HG03520 (cell line): ENCODE results near the gene SLIT1.

Experiments used
- ATAC-seq: cut with Tn5 transposase; IDR thresholded peaks from one replicate; pipeline ENCODE4 v1.9.1; 2021; ENCODE audit warnings: mild to moderate bottlenecking, moderate library complexity; ENCODE audit not compliant: unreplicated experiment

The SLIT1 gene

DNA sequence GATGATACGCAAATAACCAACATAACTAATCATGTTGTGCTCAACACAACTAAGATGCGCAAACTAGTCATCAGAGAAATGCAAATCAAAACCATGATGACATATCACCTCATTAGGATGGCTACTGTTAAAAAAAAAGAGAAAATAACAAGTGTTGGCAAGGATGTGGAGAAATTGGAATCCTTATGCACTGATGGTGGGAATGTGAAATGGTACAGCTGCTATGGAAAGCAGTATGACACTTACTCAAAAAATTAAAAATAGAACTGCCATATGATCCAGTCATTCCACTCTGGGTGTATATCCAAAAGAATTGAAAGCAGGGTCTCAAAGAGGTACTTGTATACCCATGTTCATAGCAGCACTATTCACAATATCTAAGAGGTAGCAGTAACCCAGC is 42.9 kb downstream of the SLIT1 start:
- ATAC-seq: no peak

DNA sequence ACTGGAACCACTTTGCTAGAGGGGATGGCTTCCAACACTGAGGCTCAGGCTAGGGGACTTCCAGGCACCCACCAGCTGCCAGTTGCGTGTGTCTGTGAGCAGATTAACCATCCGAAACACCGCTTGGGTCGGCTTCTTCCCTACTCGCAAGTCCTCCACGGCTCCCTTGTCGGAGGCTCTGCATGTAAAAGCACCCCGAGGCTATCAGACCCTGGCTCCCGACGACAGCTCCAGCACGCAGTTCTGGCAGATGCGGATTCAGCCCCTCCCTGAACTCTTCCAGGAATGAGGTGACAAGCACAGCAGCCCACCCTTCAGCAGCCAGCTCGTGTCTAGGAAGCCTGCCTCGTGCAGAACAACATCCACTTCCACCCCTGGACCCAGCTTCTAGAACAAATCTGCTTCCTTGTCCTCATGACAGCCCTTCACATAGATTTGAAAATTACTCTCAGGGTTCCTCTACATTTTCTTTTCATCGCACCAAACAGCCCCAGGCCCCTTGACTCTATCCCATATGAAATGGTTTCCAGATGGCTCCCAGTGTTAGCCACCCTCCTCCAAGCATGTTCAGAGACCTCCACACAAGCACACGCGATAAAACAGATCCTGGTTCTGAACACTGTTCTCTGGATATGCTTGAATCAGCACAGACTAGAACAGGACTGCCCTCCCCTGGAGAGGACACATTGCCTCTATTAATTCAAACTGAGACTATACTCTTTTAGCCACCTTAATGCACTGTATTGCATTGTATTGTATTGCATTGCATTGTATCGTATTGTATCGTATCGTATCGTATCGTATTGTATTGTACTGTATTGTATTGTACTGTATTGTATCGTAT is 44.6 kb downstream of the SLIT1 start:
- no peak for ATAC-seq

DNA sequence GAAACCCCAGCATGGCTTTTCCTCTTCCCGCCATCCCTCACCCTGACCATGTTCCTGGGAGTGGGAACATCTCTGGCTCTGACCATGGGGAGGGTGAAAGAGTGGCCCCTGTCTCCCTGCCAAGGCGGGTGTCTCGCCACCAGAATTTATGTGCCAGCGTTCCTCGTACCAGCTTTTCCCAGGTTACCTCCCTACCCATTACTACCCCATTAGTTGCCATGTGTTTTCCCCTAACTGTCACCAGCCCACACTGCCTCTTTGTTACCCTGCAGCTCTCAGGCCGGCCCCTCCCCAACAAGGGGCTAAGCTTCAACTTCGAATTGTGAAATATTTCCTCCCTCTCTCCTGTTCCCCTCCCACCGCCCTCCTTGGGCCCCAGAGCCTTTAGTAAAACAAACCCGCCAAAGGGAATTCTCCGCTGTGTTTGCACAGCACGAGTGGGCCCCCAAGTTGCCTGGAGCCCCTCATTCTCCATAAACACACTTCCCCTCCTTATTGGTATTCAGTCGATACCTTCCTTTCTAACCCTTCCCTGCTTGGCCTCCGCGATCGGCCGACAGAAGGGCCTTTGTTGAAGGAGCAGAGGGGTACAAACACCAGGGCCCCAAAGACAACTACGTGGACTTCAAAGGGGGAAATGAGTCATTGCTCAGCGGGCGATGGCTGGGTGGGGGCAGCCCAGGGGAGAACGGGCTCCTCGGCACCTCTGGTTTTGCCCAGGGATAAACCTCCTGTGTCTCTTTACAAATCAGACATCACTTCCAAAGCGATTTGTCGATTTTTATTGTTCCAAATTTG is 45.5 kb downstream of the SLIT1 start:
- no peak for ATAC-seq

DNA sequence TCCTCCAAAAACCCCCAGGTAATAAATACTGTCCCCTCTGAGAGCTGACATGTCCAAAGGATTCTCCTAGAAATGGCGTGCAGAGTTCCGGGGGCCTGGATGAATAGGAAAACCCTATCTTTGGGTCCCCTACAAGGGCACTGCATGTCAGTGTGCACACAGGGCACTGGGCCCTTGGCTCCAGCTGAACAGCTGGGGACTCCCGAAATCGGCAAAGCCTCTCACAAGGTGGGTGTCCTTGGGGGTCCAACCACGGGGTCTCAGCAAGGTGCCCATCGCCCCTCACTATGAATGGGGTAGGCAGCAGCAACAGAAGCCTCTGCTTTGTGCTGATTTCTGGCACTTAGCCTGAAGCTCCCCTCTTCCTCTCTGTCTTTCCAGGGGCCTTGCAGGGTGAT is 46.1 kb downstream of the SLIT1 start:
- no peak for ATAC-seq

DNA sequence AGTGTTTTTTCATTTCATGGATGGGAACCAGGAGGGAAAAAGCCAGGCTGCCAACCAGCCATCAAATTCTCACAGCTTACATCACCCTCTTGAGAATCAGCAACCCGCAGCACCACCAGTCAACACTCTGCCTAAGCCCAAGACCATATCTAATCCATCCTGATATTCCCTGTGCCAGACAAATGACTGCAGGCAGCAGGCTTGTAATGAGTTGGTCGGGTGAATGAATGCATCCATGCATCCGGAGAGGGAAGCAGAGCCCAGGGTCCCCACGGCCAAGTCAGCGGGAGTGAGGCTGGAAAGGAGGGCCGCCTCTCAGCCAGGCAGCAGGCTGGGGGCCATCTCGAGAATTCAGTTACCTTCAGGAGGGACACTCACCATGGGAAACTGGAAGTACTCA is 46.9 kb downstream of the SLIT1 start:
- no peak for ATAC-seq

DNA sequence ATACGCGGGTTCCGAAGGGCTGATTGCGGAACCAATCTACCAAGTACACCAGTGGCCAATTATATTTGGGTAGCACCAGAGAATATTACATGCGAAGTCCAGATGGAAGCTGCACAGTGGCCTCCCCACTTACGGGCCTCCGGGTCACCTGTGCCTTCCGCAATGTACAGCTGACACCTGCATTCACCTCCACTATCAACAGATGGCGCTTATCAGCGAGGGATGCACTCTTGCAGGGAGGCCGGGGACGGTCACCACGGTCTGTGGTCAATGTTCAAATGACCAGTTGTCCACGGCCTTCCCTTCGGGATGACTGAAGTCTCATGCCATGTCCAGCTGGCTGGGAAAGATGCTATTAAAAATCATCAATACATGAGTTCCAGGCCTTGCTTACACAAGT is 47.6 kb downstream of the SLIT1 start:
- no peak for ATAC-seq

DNA sequence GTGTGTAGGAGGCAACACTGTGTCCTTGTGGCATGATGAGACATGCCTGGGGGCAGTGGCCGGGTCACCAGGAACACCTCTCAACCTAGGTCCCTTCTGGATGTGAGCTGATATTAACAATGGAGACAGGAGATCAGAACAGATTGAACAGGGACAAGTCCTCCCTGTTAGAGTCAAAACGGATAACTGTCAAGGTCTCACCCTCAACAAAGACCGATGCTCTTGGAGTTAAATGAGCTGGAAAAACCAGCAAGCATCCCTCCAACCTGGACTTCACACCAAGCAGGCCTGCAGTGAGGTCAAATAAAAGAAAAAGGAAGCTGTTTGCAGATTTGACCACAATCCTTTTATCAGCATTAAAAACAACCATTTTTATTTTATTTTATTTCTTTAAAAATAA is 49.0 kb downstream of the SLIT1 start:
- no peak for ATAC-seq

DNA sequence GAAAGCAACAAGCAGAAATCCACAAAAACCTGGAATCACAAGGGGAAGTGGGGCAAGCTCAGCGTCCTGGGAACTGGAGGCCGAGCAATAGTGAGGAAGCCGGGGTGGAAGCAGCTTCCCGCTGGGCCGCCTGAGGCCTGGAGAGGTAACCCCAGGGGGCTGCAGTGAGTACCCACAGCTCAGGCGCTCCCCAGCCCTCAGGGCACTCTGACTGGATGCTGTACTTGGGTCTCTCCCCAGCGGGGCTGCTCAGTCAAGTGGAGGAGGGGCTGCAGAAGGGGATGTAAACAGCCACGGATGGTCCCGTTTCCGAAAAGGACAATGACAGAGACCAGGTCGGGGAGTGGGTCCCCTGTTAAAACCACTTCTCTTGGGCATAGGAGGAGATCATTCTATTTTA is 50.3 kb downstream of the SLIT1 start:
- no peak for ATAC-seq

DNA sequence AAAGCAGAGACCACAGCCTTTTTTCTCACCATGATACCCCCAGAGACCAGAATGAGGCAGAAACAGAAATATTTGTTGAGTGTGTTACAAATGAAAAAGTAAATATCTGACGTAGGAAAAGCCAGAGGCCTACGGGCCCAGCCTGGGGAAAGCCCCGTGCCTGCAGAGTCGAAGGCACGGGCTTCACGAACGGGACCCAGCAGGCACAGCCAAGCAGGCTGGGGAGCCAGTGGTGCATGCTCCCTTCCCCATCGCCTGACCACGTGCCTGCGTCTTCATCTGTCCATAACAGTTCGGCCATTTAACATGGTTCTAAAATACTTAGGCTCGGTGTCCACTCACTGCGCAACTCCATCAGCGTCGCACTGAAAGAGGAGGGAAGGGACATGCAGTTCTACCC is 50.8 kb downstream of the SLIT1 start:
- no peak for ATAC-seq

DNA sequence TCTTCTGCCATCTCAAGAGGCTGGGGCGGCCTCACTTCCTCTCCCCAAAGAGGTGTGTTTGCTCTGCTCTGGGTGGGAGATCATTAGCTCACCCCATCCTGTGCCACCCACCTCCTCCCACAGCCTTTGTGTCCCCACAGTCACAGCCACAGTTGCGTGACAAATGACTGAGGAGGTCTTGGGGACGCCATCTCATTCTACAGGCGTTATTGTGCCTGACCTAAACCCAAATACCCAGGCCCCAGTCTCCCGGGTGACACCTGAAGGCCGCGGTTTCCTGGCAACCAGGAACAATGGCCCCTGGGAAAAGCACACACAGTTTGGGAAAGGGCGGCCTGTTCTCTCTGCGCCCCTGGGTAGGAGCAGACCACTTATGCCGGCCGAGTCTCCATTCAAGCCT is 51.6 kb downstream of the SLIT1 start:
- ATAC-seq: no peak

DNA sequence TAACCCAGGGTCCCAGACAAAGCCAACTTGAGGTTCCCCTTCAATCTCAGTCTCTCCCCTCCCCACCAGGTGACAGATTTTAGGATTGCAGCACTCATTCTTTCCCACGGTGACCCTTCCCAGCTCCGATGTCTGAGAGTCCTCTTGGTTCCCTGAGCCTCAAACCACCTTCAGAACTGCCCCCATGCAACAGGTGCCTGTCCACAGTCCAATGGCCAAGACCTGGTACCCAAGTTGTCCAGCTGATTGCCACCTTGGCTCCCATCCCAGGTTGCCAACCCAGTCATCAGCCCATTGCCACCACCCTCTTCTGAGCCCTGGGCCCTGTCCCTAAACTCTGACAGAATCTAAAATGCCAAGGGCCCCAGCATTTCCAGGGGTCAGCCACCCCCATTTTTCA is 53.5 kb downstream of the SLIT1 start:
- no peak for ATAC-seq

DNA sequence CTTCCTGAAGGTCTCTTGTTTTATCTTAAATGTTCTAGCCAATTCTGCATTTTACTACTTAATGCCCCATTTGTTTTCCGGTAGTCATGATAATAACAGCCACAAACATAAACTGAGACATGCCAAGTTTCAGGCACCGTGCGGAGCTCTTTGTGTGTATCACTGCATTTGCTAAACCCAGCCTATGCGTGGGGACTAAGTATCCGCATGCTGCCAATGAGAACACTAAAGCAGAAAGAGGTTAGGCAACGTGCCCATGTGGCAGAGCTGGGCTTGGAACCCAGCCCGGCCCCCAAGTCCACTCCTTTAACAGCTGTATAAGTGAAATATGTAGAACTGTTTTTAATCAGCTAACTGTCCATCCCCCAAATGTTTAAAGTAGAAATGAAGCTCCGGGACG is 54.1 kb downstream of the SLIT1 start:
- ATAC-seq: no peak

DNA sequence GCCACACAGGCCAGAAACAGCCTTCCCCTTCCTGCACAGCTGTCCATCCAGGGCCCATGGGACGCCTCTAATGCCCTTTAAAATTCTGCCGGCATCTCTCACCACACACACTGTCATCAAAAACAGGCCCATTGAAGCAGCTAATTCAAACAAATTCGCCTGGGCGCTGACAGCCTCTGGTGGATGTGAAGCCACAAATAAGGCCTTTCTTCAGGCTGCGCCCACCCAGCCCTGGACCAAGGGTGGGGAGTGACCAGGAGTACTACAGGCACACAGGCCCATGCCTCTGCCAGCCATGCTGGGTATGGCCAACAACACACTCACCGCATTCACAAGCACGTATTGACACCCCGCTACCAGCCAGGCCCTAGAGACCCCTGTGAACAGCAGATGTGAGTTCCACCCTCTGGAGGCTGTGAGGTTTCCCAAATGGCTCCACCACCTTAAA is 54.6 kb downstream of the SLIT1 start:
- no peak for ATAC-seq

DNA sequence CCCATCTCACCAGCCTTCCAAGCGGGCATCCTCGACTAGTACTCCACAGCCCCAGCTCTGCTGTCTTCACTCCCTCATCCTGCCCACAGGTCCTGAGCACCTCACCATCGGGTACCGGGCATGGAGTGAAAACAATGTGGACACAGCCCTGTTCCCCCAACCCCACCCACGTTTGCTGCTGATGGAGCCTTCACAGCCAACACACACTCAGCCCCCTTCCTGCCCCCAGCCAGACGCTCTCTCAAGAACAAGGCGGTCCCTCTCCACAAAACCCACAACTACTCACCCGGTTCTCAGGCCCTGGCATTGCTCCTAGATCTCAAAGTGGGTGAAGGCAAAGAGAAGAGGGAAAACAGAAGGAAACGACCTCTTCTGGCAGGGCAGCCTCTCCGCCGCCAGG is 56.1 kb downstream of the SLIT1 start:
- no peak for ATAC-seq

DNA sequence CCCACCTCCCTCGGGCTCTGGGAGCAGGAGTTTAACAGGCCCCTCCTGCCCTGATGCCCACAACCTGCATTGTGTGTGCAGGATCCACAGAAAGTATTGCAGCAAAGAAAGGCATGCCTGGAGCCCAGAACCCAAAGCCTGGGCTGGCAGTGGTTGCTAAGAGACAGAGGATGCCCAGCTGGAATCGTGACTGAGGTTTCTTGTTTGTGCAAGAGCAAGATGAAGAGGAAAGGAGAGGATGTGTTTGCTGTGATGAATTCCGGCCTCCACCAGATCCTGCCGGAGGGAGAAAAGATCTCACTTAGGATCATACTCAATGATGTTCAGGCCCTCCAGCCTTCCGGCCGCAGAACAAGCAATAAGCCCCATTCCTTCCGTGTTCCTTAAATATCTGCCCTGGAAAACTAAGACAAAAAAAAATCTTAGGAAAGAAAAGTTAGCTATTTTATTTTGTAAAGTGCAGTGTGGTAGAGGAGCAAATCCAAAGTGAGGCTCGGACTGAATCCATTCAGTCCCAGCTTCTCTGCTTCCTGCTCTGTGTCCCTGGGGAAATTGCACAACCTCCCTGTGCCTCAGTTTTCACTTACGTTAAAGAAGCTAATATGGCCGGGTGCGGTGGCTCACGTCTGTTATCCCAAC is 57.1 kb downstream of the SLIT1 start:
- no peak for ATAC-seq

DNA sequence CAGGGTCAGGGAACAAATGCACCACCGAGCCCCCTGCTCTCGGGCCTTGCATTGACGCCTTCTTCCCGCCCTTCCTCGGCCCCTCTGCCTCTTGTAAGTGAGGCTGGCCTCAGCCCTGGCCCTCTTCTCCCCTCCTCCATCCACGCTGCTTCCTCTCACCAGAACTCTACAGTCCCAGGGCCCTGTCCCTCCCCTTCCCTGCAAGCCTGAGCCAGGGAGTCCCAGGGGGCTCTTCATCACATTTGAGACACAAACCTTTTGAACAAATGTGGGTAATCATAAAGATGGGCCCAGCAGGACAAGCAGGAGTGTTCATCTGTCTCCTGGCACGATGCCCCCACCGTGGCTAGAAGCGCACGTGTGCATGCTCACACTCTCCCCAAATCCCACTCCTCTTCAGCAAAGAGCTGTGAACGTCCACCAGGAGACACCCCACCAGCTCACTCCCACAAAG is 57.7 kb downstream of the SLIT1 start:
- no peak for ATAC-seq

DNA sequence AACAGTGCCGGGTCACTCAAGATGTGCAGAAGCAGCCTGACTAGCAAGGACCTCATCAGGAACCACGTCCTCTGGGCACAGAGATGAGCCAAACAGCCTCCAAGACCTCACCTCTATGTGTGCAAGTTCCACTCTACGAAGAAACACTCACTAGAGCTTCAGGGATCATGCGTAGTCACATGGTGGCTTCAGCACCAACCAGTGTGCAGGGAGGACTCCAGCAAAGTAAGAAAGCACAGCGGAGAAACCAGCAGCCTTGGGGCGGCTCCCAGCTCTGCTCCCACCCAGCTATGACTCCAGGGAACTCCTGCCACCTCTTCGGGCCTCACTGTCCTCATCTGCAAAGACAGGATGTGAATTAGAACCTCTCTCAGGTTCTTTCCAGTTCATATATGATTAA is 58.2 kb downstream of the SLIT1 start:
- no peak for ATAC-seq

DNA sequence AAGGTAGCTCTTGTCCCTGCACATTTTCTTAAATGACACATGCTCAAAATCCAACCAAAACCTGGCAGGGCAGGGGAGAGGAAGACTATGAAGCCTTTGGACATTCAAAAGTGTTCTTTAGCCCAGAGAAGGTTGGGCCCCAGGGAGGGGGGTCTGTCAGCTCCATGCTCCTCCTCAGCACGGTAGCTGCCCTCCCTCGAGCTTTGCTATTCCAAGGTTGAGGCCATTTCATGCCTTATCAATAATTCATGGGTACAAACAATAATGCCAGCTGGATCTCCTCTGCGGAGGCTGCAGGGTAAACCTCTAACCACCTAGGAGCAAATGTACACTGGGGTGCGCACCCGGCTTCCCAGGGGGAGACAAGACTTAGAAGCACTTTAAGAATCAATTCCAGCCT is 61.5 kb downstream of the SLIT1 start:
- no peak for ATAC-seq

DNA sequence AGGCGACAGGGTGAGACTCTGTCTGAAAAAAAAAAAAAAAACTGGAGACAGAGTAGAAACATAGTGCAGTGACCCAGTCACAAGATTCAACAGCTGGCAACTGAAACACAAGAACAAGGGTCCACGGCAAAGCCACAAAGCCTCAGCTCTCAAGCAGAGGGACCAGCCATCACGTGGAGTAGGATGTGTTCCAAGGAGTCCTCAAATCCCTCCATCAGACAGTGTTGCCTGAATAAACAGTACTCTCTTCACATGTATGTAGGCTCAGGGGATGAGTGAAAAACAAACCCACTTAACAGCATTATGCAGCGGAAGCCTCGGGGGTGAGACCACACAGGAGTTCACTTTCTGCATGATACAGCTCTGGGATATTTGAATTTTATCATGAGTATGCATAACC is 62.0 kb downstream of the SLIT1 start:
- no peak for ATAC-seq

DNA sequence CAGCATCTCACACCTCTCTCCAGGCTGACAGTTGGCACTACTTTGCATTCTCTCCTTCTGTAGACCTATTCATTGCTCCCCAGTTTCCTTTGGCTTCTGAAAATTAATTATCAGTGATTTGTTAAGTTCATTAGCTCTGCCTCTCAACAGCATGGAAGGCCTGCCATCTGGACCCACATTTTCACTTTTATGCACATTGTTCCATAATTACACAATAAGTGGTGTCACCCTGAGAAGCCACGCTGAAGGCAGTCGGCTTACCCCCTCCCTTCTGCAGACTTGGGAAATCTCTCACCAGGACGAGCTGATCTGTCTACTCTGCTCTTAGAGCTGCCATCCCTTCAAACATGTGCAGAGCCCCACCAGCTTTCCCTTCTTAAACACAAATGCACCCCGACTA is 64.7 kb downstream of the SLIT1 start:
- ATAC-seq: no peak

DNA sequence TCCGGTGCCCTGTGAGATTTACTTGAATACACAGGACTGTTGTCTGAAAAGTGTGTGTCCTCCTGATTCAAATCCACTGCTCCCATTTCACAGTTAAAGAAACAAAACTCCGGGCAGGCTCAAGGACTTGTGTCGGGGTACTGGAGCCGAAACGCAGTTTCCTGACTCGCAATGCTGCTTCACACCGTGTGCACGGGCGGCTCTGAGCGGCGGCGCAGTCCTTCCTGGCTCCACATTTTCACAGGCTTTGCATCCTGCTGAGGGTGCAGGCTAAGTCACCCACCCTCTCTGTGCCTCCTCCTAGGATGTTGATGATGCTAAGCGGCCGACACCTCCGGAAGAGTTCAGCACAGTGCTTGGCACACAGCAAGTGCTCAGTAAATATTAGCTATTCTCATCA is 65.4 kb downstream of the SLIT1 start:
- ATAC-seq: no peak
